ENCODE results near the gene TMEM244. TPM values are rescaled to one million over a fixed set of nuclear protein-coding genes. Genes with fewer than 3 reads are reported as not detected.

TMEM244 gene
- total and polyA plus RNA-seq, 2 donors (not counting 3 experiments of a cell fraction or from before 2014, with no cell fraction given), result not detected

DNA sequence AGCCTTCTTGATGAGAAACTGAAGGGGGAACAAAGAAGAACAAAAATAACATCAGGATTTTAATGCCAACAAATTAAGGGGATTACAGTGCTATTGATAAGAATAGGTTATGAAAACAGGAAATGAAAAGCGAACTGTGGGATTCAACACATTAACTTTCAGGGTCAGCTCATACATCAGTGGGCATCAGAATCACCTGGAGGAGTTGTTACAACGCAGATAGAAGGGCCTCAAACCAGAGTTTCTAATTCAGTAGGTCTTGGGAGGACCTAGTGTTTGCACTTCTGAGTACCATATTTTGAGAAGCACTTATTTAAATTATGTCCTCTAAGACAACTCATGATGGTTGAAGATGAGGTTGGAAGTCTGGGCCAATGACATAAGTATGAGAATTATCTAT lies 5.6 kb upstream of the TMEM244 start:
- BruUV-seq (replicated peaks), result no TSS peak
- Histone ChIP-seq H3K4me2 (ENCODE audit: insufficient read depth, low read length) (no peak overlapping the region), H3K9me1 (replicated peaks; ENCODE audit: control insufficient read depth, extremely low read depth, insufficient read depth, low read length) (no peaks in the 10 kb centered on the region), H2AFZ (ENCODE audit: low read depth, low read length) (no peak overlapping the region), H3K36me3 (ENCODE audit: control insufficient read depth in 2 of 2, extremely low read depth in 1 of 2, insufficient read depth in 2 of 2, low read length in 2 of 2) (no peaks in the 10 kb centered on the region), H4K20me1 (replicated peaks; ENCODE audit: control insufficient read depth, extremely low read depth, insufficient read depth, low read length) (no peaks in the 10 kb centered on the region), H3K27me3 (ENCODE audit: control insufficient read depth in 2 of 2, insufficient read depth in 2 of 2, low read length in 2 of 2) (peaks cover 0 to 3% of the 10 kb centered on the region in 2 experiments), H3K4me3 (replicated peaks in 1 of 3; ENCODE audit: insufficient read depth in 1 of 3, low read depth in 1 of 3, low read length in 3 of 3) (no peak overlapping the region), H3K9me3 (replicated peaks; ENCODE audit: control insufficient read depth, insufficient read depth, low read length) (no peaks in the 10 kb centered on the region), H3K9ac (replicated peaks; ENCODE audit: extremely low read depth, insufficient read depth, low read length) (no peak overlapping the region), H3K79me2 (ENCODE audit: control insufficient read depth, insufficient read depth, low read length) (no peaks in the 10 kb centered on the region), H3K27ac (ENCODE audit: insufficient read depth, low read depth, low read length) (no peak overlapping the region), H3K4me1 (ENCODE audit: control insufficient read depth, extremely low read depth, insufficient read depth, low read length) (no peaks in the 10 kb centered on the region)
- DNase-seq (ENCODE audit: low read depth, low spot score), result no peak
- no peak for FAIRE-seq
- TF ChIP-seq MYC (IDR thresholded peaks at IDR 0.05; ENCODE audit: low read depth, low read length), result no peak
- TF ChIP-seq FOS (IDR thresholded peaks at IDR 0.05; ENCODE audit: borderline replicate concordance, insufficient read depth, low read length), result no peak
- no peak for TF ChIP-seq POLR2AphosphoS5 (IDR thresholded peaks at IDR 0.05; ENCODE audit: insufficient read depth, low read depth, low read length)
- no peak for TF ChIP-seq JUN (IDR thresholded peaks at IDR 0.05; ENCODE audit: borderline replicate concordance, insufficient read depth, insufficient read length, low read depth)
- TF ChIP-seq POLR2A (IDR thresholded peaks at IDR 0.05; ENCODE audit: low read depth, low read length), result no peak
- no peak for TF ChIP-seq GATA2 (IDR thresholded peaks at IDR 0.05; ENCODE audit: insufficient read depth, insufficient read length, low read depth, low read length)
- dilution Hi-C loops (cut with MboI; ENCODE audit: extremely low pct_ligation_motif_present, low sequenced_read_pairs) (no loop called here), intact Hi-C loops (cut with micrococcal nuclease) (no loop called here)
- POLR2A ChIA-PET, result no interaction called here
- CTCF ChIA-PET, result no interaction called here

- no peak overlapping the region for H3K9ac ChIP-seq (replicated peaks; ENCODE audit: extremely low read depth, insufficient read depth, low read length)
- intact Hi-C loops (cut with micrococcal nuclease), result no loop called here
- H3K4me3 ChIP-seq (replicated peaks in 1 of 3; ENCODE audit: insufficient read depth in 1 of 3, low read depth in 1 of 3, low read length in 3 of 3), result no peak overlapping the region
- DNase-seq (ENCODE audit: low read depth, low spot score), result no peak
- H3K4me1 ChIP-seq (ENCODE audit: control insufficient read depth, extremely low read depth, insufficient read depth, low read length), result no peaks in the 10 kb centered on the region
- no TSS peak for BruUV-seq (replicated peaks)
- no peaks in the 10 kb centered on the region for H4K20me1 ChIP-seq (replicated peaks; ENCODE audit: control insufficient read depth, extremely low read depth, insufficient read depth, low read length)
- H3K36me3 ChIP-seq (ENCODE audit: control insufficient read depth in 2 of 2, extremely low read depth in 1 of 2, insufficient read depth in 2 of 2, low read length in 2 of 2), result no peaks in the 10 kb centered on the region
- CTCF ChIA-PET, result no interaction called here
- no peak overlapping the region for H3K27ac ChIP-seq (ENCODE audit: insufficient read depth, low read depth, low read length)
- FAIRE-seq, result no peak
- no peaks in the 10 kb centered on the region for H3K9me3 ChIP-seq (replicated peaks; ENCODE audit: control insufficient read depth, insufficient read depth, low read length)
- H3K79me2 ChIP-seq (ENCODE audit: control insufficient read depth, insufficient read depth, low read length), result no peaks in the 10 kb centered on the region
- no peak overlapping the region for H2AFZ ChIP-seq (ENCODE audit: low read depth, low read length)
- POLR2A ChIA-PET, result no interaction called here
- no peaks in the 10 kb centered on the region for H3K9me1 ChIP-seq (replicated peaks; ENCODE audit: control insufficient read depth, extremely low read depth, insufficient read depth, low read length)
- H3K27me3 ChIP-seq (ENCODE audit: control insufficient read depth in 2 of 2, insufficient read depth in 2 of 2, low read length in 2 of 2), result peaks cover 0 to 3% of the 10 kb centered on the region in 2 experiments
- dilution Hi-C loops (cut with MboI; ENCODE audit: extremely low pct_ligation_motif_present, low sequenced_read_pairs), result no loop called here
- TF ChIP-seq POLR2A (IDR thresholded peaks at IDR 0.05; ENCODE audit: low read depth, low read length) (no peak), FOS (IDR thresholded peaks at IDR 0.05; ENCODE audit: borderline replicate concordance, insufficient read depth, low read length) (no peak), GATA2 (IDR thresholded peaks at IDR 0.05; ENCODE audit: insufficient read depth, insufficient read length, low read depth, low read length) (no peak), EZH2 (IDR thresholded peaks at IDR 0.05; ENCODE audit: borderline replicate concordance, low read depth, low read length, severe bottlenecking) (no peak), JUN (IDR thresholded peaks at IDR 0.05; ENCODE audit: borderline replicate concordance, insufficient read depth, insufficient read length, low read depth) (no peak), MYC (IDR thresholded peaks at IDR 0.05; ENCODE audit: low read depth, low read length) (no peak), CTCF (IDR thresholded peaks at IDR 0.05; ENCODE audit: extremely low read depth in 1 of 2, insufficient read depth in 1 of 2, low read depth in 1 of 2, low read length in 2 of 2) (no peak), POLR2AphosphoS5 (IDR thresholded peaks at IDR 0.05; ENCODE audit: insufficient read depth, low read depth, low read length) (no peak)
- TF ChIP-seq, protein P1, sequence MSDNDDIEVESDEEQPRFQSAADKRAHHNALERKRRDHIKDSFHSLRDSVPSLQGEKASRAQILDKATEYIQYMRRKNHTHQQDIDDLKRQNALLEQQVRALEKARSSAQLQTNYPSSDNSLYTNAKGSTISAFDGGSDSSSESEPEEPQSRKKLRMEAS (IDR thresholded peaks at IDR 0.05; ENCODE audit: insufficient read depth, insufficient read length), result no peak
- no peak overlapping the region for H3K4me2 ChIP-seq (ENCODE audit: insufficient read depth, low read length)
These were observed 5.1 kb upstream of the TMEM244 start for GRCh38 chr6:129866256-129866655.

All from endothelial cell of umbilical vein (primary cell).